IgD-negative memory B cell (primary cell): ENCODE results near the gene OR5F1. TPM values are rescaled to one million over a fixed set of nuclear protein-coding genes. Genes with fewer than 3 reads are reported as not detected.

ENCODE experiments used
- H3K27ac Mint-ChIP-seq, 3 donors: one replicate each; pipeline ENCODE4 v1.8.0; 2020 to 2022; ENCODE audit warnings: mild to moderate bottlenecking in 3 of 3, mixed read lengths in 3 of 3, moderate library complexity in 1 of 3
- H3K27me3 Mint-ChIP-seq: one replicate; pipeline ENCODE4 v1.8.0; 2021; ENCODE audit warnings: mixed read lengths
- H3K36me3 Mint-ChIP-seq: one replicate; pipeline ENCODE4 v1.8.0; 2020; ENCODE audit warnings: mild to moderate bottlenecking, mixed read lengths
- H3K4me1 Mint-ChIP-seq, 3 donors: one replicate each; pipeline ENCODE4 v1.8.0; 2020 to 2022; ENCODE audit warnings: mixed read lengths in 3 of 3, mild to moderate bottlenecking in 1 of 3
- H3K4me3 Mint-ChIP-seq, 4 donors: one replicate each; pipeline ENCODE4 v1.8.0; 2020 to 2022; ENCODE audit warnings: mild to moderate bottlenecking in 4 of 4, mixed read lengths in 4 of 4, moderate library complexity in 3 of 4
- H3K9me3 Mint-ChIP-seq, 3 donors: one replicate each; pipeline ENCODE4 v1.8.0; 2020 to 2021; ENCODE audit warnings: mixed read lengths in 3 of 3, mild to moderate bottlenecking in 1 of 3
- polyA plus RNA-seq: library from polyadenylated mRNA; unstranded; fragments of 300-500 nt; fragmentation: Illumina TruSeq; gene quantifications from one replicate; pipeline ENCODE4 v1.2.3, GENCODE V29; 2021

Gene OR5F1
- not detected for polyA plus RNA-seq

- Mint-ChIP-seq H3K4me1 (no peaks in the 10 kb centered on the region), H3K4me3 (peak within 1 kb of the TSS in 1 of 4 donors; percentile 49), H3K27ac (no peak within 1 kb of the TSS), H3K9me3 (peaks cover 0 to 4% (median 2%) of the 10 kb centered on the region in 3 donors), H3K36me3 (no peaks in the 10 kb centered on the region), H3K27me3 (no peaks in the 10 kb centered on the region)
These were observed at the start of gene OR5F1 for GRCh38 chr11:55994525-55994924. OR5F1 (minus strand) TSS chr11:55994625; CDS start chr11:55994625, 0 bp downstream.

DNA sequence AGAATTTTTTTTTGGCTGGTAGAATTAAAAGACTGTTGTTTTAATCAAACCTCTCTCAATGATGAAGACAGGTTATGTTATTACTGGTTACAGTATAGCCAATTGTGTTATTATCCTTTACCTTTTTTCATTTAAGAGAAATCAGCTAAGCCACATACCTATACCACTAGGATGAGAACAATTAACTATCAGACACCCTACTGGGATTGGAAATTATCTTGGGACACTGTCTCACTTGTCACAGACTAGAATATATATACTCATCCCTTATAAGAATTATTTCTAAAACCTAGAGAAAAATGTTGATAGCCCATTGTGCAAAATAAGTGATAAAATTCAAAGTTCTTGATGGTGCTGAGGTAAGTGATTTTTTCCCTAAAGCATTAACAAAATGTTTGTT, 32.9 kb upstream of the OR5F1 start, which contains the start of gene OR5AS1:
OR5AS1 (plus strand) TSS at position 301 of the 400 bp plus-strand sequence. CDS start 2,765 bp downstream, outside the sequence.
- Mint-ChIP-seq H3K36me3 (no peaks in the 10 kb centered on the region), H3K4me3 (no peak within 1 kb of the TSS), H3K27ac (no peak within 1 kb of the TSS), H3K9me3 (peaks cover 0 to 7% (median 5%) of the 10 kb centered on the region in 3 donors), H3K4me1 (no peaks in the 10 kb centered on the region), H3K27me3 (no peaks in the 10 kb centered on the region)

DNA sequence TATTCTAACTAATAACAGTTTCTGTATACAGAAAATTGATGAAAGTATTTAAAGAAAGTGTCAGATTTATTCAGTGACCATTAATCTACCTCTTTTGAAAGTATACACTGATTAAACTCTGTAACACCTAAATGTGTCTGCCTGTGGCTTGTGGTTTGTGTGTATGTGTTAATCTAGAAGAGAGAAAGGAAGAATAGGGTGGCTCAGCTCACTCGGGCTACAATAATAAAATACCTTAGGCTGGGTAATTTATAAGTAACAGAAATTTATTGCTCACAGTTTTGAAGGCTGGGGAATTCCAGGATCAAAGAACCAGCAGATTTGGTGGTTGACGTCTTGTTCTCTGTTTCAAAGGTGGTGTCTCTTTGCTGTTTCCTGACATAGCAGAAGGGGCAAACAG, 19.4 kb upstream of the OR5F1 start:
- no peaks in the 10 kb centered on the region for H3K27me3 Mint-ChIP-seq
- H3K9me3 Mint-ChIP-seq = peaks cover 2 to 10% (median 10%) of the 10 kb centered on the region in 3 donors
- no peak overlapping the region for H3K4me3 Mint-ChIP-seq
- no peaks in the 10 kb centered on the region for H3K4me1 Mint-ChIP-seq
- no peaks in the 10 kb centered on the region for H3K36me3 Mint-ChIP-seq
- no peak overlapping the region for H3K27ac Mint-ChIP-seq

- H3K4me1 Mint-ChIP-seq = no peaks in the 10 kb centered on the region
- H3K27me3 Mint-ChIP-seq = no peaks in the 10 kb centered on the region
- H3K27ac Mint-ChIP-seq = no peak overlapping the region
- no peaks in the 10 kb centered on the region for H3K36me3 Mint-ChIP-seq
- no peak overlapping the region for H3K4me3 Mint-ChIP-seq
- peaks cover 3 to 7% (median 6%) of the 10 kb centered on the region in 3 donors for H3K9me3 Mint-ChIP-seq
These were observed 16.3 kb upstream of the OR5F1 start for GRCh38 chr11:56010716-56011115.

- Mint-ChIP-seq H3K4me3 (no peak overlapping the region), H3K9me3 (peaks cover 0 to 11% (median 5%) of the 10 kb centered on the region in 3 donors)
These were observed 23.5 kb downstream of the OR5F1 start for GRCh38 chr11:55970935-55971334.

GRCh38 chr11:55969845-55970244, 24.6 kb downstream of the OR5F1 start, which contains the start of gene OR10AG1:
OR10AG1 (minus strand) TSS chr11:55969945; CDS start chr11:55969907, 38 bp downstream.
- H3K4me1 Mint-ChIP-seq = peaks cover 0 to 2% (median 0%) of the 10 kb centered on the region in 3 donors
- peaks cover 0 to 11% (median 5%) of the 10 kb centered on the region in 3 donors for H3K9me3 Mint-ChIP-seq
- H3K27me3 Mint-ChIP-seq = no peaks in the 10 kb centered on the region
- no peak within 1 kb of the TSS for H3K27ac Mint-ChIP-seq
- no peaks in the 10 kb centered on the region for H3K36me3 Mint-ChIP-seq
- H3K4me3 Mint-ChIP-seq = no peak within 1 kb of the TSS

More at GRCh38 chr11:55970935-55971334, 23.5 kb downstream of the OR5F1 start:
- no peak overlapping the region for H3K27ac Mint-ChIP-seq
- H3K4me1 Mint-ChIP-seq = peaks cover 0 to 2% (median 0%) of the 10 kb centered on the region in 3 donors
- H3K36me3 Mint-ChIP-seq = no peaks in the 10 kb centered on the region
- H3K27me3 Mint-ChIP-seq = no peaks in the 10 kb centered on the region

DNA sequence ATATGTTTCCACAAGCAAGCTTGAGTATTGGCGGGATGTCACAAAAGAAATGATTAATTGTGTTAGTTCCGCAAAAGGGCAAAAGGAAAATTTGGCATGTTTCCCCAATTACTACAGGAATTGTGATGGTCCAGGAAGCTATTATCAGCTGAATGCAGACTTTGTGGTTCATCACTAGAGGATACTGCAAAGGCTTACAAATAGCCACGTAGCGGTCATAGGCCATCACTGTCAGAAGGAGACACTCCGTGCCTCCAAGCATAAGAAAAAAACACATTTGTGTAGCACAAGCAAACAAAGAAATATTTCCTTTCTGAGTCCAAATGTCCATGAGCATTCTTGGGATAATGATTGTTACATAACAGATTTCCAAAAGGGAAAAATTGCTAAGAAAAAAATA, 26.5 kb downstream of the OR5F1 start:
- Mint-ChIP-seq H3K36me3 (no peaks in the 10 kb centered on the region), H3K9me3 (peaks cover 0 to 11% (median 5%) of the 10 kb centered on the region in 3 donors), H3K27ac (no peak overlapping the region), H3K4me1 (peaks cover 0 to 2% (median 0%) of the 10 kb centered on the region in 3 donors), H3K4me3 (no peak overlapping the region), H3K27me3 (no peaks in the 10 kb centered on the region)

- no peaks in the 10 kb centered on the region for H3K27me3 Mint-ChIP-seq
- peaks cover 0 to 2% (median 0%) of the 10 kb centered on the region in 3 donors for H3K4me1 Mint-ChIP-seq
- H3K4me3 Mint-ChIP-seq = no peak overlapping the region
- no peaks in the 10 kb centered on the region for H3K9me3 Mint-ChIP-seq
- no peak overlapping the region for H3K27ac Mint-ChIP-seq
- H3K36me3 Mint-ChIP-seq = no peaks in the 10 kb centered on the region
These were observed 28.0 kb downstream of the OR5F1 start for GRCh38 chr11:55966391-55966790.

DNA sequence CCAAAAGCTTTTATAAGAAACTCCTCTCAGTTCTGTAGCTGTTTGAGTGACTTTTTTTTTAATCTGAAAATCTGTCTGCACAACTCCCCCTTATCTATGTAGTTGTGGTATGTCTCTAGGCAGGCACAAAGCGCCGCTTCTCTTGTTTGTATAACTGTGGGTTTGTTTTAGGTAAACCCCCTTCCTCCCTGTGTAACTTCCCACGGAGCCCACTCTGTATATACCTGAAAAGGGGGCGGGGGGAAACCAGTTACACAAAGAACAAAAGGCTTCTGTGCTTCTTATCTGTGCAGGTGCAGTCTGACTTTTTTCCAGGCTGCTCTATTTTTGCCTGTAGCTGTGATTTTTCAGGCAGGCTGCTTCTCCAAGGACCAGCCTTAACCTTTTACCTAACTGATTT, 37.9 kb downstream of the OR5F1 start:
- Mint-ChIP-seq H3K27me3 (no peaks in the 10 kb centered on the region), H3K4me1 (no peaks in the 10 kb centered on the region), H3K9me3 (peaks cover 0 to 8% (median 3%) of the 10 kb centered on the region in 3 donors), H3K27ac (peak overlapping the region in 1 of 3 donors; percentile 83), H3K4me3 (no peak overlapping the region), H3K36me3 (no peaks in the 10 kb centered on the region)

- Mint-ChIP-seq H3K27ac (no peak overlapping the region), H3K4me3 (no peak overlapping the region), H3K4me1 (no peaks in the 10 kb centered on the region), H3K36me3 (no peaks in the 10 kb centered on the region), H3K27me3 (no peaks in the 10 kb centered on the region), H3K9me3 (peaks cover 1 to 12% (median 3%) of the 10 kb centered on the region in 3 donors)
These were observed 45.1 kb downstream of the OR5F1 start for GRCh38 chr11:55949330-55949729.

Other genes starting within 250 kb of the OR5F1 start
- gene OR5D13, start 221.2 kb downstream of the OR5F1 start, polyA plus RNA-seq = not detected
- not detected for gene OR5D14, start 199.1 kb downstream of the OR5F1 start, polyA plus RNA-seq
- not detected for gene OR5L1, start 183.3 kb downstream of the OR5F1 start, polyA plus RNA-seq
- gene OR5D18, start 175.0 kb downstream of the OR5F1 start, polyA plus RNA-seq = not detected
- gene OR5L2, start 167.4 kb downstream of the OR5F1 start, polyA plus RNA-seq = not detected
- not detected for gene OR5D16, start 155.9 kb downstream of the OR5F1 start, polyA plus RNA-seq
- gene TRIM51, start 111.3 kb downstream of the OR5F1 start, polyA plus RNA-seq = not detected
- gene OR5W2, start 80.0 kb downstream of the OR5F1 start, polyA plus RNA-seq = not detected
- not detected for gene OR5I1, start 58.2 kb downstream of the OR5F1 start, polyA plus RNA-seq
- not detected for gene OR10AG1, start 24.7 kb downstream of the OR5F1 start, polyA plus RNA-seq
- not detected for gene OR5AS1, start 33.0 kb upstream of the OR5F1 start, polyA plus RNA-seq
- gene OR8I2, start 98.7 kb upstream of the OR5F1 start, polyA plus RNA-seq = not detected
- not detected for gene OR8H2, start 109.1 kb upstream of the OR5F1 start, polyA plus RNA-seq
- not detected for gene OR8H3, start 127.7 kb upstream of the OR5F1 start, polyA plus RNA-seq
- not detected for gene OR8J3, start 145.6 kb upstream of the OR5F1 start, polyA plus RNA-seq
- gene OR8K5, start 165.7 kb upstream of the OR5F1 start, polyA plus RNA-seq = not detected
- gene OR5J2, start 182.0 kb upstream of the OR5F1 start, polyA plus RNA-seq = not detected
- not detected for gene OR5T2, start 239.6 kb upstream of the OR5F1 start, polyA plus RNA-seq